Panc1 (cell line): Measurements from ENCODE around the gene ZFAND3. TPM values are rescaled to one million over a fixed set of nuclear protein-coding genes. Genes with fewer than 3 reads are reported as not detected.
A peak's percentile ranks its signal among the peaks of the same experiment; 100 is the strongest.

ENCODE experiments used
- ATAC-seq: fragments of 200-7000 bp; cut with Tn5 transposase; 2 replicates; pipeline ENCODE4 v1.9.1; 2020; ENCODE audit warnings: mild to moderate bottlenecking, moderate library complexity
- BruUV-seq: library from RNA; stranded (reverse); fragments of 400-500 nt; replicated peaks from 2 replicates; lab custom pipeline; 2021; lab: Mats Ljungman, UMichigan
- CTCF ChIA-PET: fragments of 300-600 bp; sonication (Branson Sonifier 250); formaldehyde crosslinking; loops from one replicate; lab custom pipeline; 2022; ENCODE audit warnings: antibody characterized with exemption; lab: Charles Lee
- POLR2A ChIA-PET: fragments of 300-600 bp; sonication (Branson Sonifier 250); formaldehyde crosslinking; loops from one replicate; lab custom pipeline; 2022; ENCODE audit warnings: antibody characterized with exemption; lab: Charles Lee
- DNase-seq: peaks from one replicate; pipeline ENCODE4 v3.0.0-alpha.2; 2010; ENCODE audit warnings: low read depth, low spot score
- H3K27ac ChIP-seq: 2 replicates; pipeline ENCODE4 v1.5.1; 2011; ENCODE audit warnings: mild to moderate bottlenecking, low read length, inconsistent platforms
- H3K27me3 ChIP-seq: fragments of 200-500 bp; sonication (Bioruptor generic); 2 replicates; pipeline ENCODE4 v1.6.0; 2014; ENCODE audit warnings: low read length, inconsistent platforms; ENCODE audit not compliant: control insufficient read depth, insufficient read depth
- H3K36me3 ChIP-seq: fragments of 200-500 bp; sonication (Bioruptor generic); 2 replicates; pipeline ENCODE4 v1.5.1; 2014; ENCODE audit warnings: inconsistent platforms, mild to moderate bottlenecking, low read length, moderate library complexity; ENCODE audit not compliant: control insufficient read depth, insufficient read depth
- H3K4me1 ChIP-seq: 2 replicates; pipeline ENCODE4 v1.5.1; 2011; ENCODE audit warnings: inconsistent platforms, mild to moderate bottlenecking, low read length, moderate library complexity; ENCODE audit not compliant: control insufficient read depth, insufficient read depth
- H3K4me3 ChIP-seq, 2 experiments: 2 replicates each; pipeline ENCODE4 v1.5.1; 2011 to 2012; ENCODE audit warnings: low read depth in 2 of 2, low read length in 2 of 2, mild to moderate bottlenecking in 2 of 2, inconsistent platforms in 1 of 2, moderate library complexity in 1 of 2
- H3K9me3 ChIP-seq: fragments of 200-500 bp; sonication (Bioruptor generic); 2 replicates; pipeline ENCODE4 v1.5.1; 2014; ENCODE audit warnings: low read depth, mild to moderate bottlenecking, inconsistent platforms, low read length, moderate library complexity; ENCODE audit not compliant: control insufficient read depth, insufficient read depth
- POLR2AphosphoS5 ChIP-seq: IDR thresholded peaks from 2 replicates; pipeline ENCODE4 v1.6.1; 2012; ENCODE audit warnings: mild to moderate bottlenecking, low read depth, low read length, moderate library complexity
- SIN3A ChIP-seq: IDR thresholded peaks from 2 replicates; pipeline ENCODE4 v1.6.1; 2012; ENCODE audit warnings: low read depth, mild to moderate bottlenecking, low read length, moderate library complexity, borderline replicate concordance; ENCODE audit not compliant: insufficient read depth
- TCF7L2 ChIP-seq: IDR thresholded peaks from 2 replicates; pipeline ENCODE4 v1.6.1; 2011; ENCODE audit warnings: mild to moderate bottlenecking, low read depth, low read length, inconsistent platforms
- in situ Hi-C: cut with HindIII; loops from 2 replicates; pipeline ENCODE4 v1.10.0; 2016; ENCODE audit warnings: low sequenced_read_pairs, low pct_unique_long_range_greater_than_20kb
- intact Hi-C: fragments of 100-400 bp; cut with micrococcal nuclease; formaldehyde crosslinking; loops from one replicate; pipeline ENCODE4 v1.10.0; 2022; ENCODE audit not compliant: unreplicated experiment
- total RNA-seq: library from RNA; stranded (reverse); gene quantifications from one replicate; pipeline ENCODE4 v1.2.1, GENCODE V29; 2021; ENCODE audit not compliant: unreplicated experiment
- TF ChIP-seq, protein P1 (sequence below), 2 experiments: IDR thresholded peaks; 2 replicates each; pipeline ENCODE4 v1.6.1; 2011 to 2012; ENCODE audit warnings: low read depth in 2 of 2, control low read depth in 1 of 2, low read length in 1 of 2, mild to moderate bottlenecking in 1 of 2, moderate library complexity in 1 of 2; ENCODE audit not compliant: insufficient read depth in 1 of 2
- TF ChIP-seq, protein P2 (sequence below): fragments of 450-650 bp; IDR thresholded peaks from 2 replicates; pipeline ENCODE4 v1.5.1; 2017; ENCODE audit warnings: mild to moderate bottlenecking

Gene ZFAND3
- total RNA-seq, 1 experiment from 2014 or later = 95.9 TPM

DNA sequence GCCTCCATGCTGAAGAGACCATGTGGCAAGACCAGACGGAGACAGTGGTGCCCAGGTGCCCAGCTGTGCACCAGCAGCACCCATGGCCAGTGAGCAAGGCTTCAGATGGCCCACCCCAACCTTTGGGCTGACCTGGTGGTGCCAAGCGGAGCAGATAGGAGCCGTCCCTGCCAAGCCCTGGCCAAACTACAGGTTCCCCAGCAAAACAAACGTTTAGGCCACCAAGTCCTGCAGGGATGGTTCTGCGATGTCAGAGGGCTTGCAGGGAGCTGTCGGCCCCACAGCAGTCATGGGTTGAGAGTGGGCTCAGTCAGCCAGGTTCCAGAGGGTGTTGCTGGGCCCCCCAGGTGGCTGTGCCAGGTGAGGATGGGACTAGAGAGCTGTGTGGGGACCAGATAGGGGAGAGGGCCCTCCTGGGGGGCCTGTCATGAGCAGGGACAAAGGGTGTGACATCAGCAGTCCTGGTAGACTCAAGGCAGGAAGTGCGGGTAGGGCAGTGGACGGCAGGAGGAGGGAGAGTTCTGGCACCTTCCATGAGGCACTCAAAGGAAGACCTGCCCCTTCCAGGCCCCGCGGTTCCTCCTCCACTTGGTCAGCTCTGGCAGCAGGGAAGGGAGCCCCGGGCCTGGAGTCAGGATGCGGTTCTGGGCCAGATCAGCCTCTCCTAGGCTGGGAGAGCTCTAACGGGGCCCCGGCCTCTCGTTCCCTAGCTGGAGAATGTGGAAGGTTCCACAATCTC is 342.4 kb downstream of the ZFAND3 start:
- Histone ChIP-seq H3K4me1 (peaks cover 4% of the 10 kb centered on the region), H3K9me3 (no peaks in the 10 kb centered on the region), H3K36me3 (no peaks in the 10 kb centered on the region), H3K27ac (no peak overlapping the region), H3K4me3 (no peak overlapping the region), H3K27me3 (no peaks in the 10 kb centered on the region)
- CTCF ChIA-PET = no interaction called here
- POLR2A ChIA-PET = no interaction called here
- intact Hi-C loops (no loop called here), in situ Hi-C loops (no loop called here)
- peak; percentile 7; the same call in 1 of the 2 replicates for ATAC-seq
- DNase-seq = no peak
- TF ChIP-seq, protein P1, sequence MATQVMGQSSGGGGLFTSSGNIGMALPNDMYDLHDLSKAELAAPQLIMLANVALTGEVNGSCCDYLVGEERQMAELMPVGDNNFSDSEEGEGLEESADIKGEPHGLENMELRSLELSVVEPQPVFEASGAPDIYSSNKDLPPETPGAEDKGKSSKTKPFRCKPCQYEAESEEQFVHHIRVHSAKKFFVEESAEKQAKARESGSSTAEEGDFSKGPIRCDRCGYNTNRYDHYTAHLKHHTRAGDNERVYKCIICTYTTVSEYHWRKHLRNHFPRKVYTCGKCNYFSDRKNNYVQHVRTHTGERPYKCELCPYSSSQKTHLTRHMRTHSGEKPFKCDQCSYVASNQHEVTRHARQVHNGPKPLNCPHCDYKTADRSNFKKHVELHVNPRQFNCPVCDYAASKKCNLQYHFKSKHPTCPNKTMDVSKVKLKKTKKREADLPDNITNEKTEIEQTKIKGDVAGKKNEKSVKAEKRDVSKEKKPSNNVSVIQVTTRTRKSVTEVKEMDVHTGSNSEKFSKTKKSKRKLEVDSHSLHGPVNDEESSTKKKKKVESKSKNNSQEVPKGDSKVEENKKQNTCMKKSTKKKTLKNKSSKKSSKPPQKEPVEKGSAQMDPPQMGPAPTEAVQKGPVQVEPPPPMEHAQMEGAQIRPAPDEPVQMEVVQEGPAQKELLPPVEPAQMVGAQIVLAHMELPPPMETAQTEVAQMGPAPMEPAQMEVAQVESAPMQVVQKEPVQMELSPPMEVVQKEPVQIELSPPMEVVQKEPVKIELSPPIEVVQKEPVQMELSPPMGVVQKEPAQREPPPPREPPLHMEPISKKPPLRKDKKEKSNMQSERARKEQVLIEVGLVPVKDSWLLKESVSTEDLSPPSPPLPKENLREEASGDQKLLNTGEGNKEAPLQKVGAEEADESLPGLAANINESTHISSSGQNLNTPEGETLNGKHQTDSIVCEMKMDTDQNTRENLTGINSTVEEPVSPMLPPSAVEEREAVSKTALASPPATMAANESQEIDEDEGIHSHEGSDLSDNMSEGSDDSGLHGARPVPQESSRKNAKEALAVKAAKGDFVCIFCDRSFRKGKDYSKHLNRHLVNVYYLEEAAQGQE (IDR thresholded peaks at IDR 0.05; ENCODE audit: insufficient read depth in 1 of 2, low read depth in 2 of 2, low read length in 1 of 2) = no peak
- TF ChIP-seq, protein P2, sequence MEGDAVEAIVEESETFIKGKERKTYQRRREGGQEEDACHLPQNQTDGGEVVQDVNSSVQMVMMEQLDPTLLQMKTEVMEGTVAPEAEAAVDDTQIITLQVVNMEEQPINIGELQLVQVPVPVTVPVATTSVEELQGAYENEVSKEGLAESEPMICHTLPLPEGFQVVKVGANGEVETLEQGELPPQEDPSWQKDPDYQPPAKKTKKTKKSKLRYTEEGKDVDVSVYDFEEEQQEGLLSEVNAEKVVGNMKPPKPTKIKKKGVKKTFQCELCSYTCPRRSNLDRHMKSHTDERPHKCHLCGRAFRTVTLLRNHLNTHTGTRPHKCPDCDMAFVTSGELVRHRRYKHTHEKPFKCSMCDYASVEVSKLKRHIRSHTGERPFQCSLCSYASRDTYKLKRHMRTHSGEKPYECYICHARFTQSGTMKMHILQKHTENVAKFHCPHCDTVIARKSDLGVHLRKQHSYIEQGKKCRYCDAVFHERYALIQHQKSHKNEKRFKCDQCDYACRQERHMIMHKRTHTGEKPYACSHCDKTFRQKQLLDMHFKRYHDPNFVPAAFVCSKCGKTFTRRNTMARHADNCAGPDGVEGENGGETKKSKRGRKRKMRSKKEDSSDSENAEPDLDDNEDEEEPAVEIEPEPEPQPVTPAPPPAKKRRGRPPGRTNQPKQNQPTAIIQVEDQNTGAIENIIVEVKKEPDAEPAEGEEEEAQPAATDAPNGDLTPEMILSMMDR = no peak
- TF ChIP-seq SIN3A (no peak), POLR2AphosphoS5 (no peak), TCF7L2 (no peak)
- BruUV-seq = no TSS peak

DNA sequence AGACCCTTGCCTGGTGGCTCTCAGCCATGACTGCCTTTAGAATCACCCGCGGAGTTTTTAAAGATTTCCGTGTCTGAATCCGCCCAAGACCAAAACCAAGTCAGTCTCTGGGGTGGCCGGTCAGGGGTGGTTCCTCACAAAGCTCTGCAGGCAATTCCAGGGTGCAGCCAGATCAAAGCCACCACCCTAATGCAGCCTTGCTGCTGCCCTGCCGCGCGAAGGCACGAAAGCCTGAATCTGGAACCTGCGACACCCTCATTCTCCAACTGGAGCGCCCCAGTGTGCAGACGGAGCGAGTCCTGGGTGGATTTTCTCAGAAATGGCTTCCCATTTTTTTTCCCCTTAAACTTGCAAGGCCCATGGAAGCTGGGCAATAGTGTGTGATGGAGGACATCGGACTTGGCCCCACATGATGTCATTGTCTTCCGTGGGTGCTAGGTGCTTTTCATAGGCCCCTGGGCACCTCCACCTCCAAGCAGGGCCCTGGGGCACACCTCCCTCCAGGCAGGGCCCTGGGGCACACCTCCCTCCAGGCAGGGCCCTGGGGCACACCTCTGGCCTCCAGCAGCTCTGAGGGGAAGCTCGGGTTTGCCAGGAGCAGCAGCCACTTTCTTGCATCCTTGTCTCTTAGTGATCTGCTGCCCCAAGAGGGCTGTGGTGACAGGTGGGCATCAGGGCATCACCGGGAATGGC is 343.1 kb downstream of the ZFAND3 start:
- TF ChIP-seq TCF7L2 = no peak
- no peak for TF ChIP-seq POLR2AphosphoS5
- TF ChIP-seq, protein P1 (IDR thresholded peaks at IDR 0.05; ENCODE audit: insufficient read depth in 1 of 2, low read depth in 2 of 2, low read length in 1 of 2) = no peak
- TF ChIP-seq SIN3A = no peak
- TF ChIP-seq, protein P2 = no peak
- no peaks in the 10 kb centered on the region for H3K27me3 ChIP-seq
- POLR2A ChIA-PET = no interaction called here
- no peak overlapping the region for H3K27ac ChIP-seq
- H3K36me3 ChIP-seq = no peaks in the 10 kb centered on the region
- H3K4me1 ChIP-seq = peaks cover 4% of the 10 kb centered on the region
- DNase-seq (no peak), ATAC-seq (no peak)
- no TSS peak for BruUV-seq
- in situ Hi-C loops = no loop called here
- H3K9me3 ChIP-seq = no peaks in the 10 kb centered on the region
- intact Hi-C loops = no loop called here
- CTCF ChIA-PET = no interaction called here
- no peak overlapping the region for H3K4me3 ChIP-seq
